ENCODE measurements around the gene ARGLU1. TPM values are rescaled to one million over a fixed set of nuclear protein-coding genes. Genes with fewer than 3 reads are reported as not detected.

Gene ARGLU1
- total and polyA plus RNA-seq, 10 donors, result 99.5 to 204 (median 135) TPM

DNA sequence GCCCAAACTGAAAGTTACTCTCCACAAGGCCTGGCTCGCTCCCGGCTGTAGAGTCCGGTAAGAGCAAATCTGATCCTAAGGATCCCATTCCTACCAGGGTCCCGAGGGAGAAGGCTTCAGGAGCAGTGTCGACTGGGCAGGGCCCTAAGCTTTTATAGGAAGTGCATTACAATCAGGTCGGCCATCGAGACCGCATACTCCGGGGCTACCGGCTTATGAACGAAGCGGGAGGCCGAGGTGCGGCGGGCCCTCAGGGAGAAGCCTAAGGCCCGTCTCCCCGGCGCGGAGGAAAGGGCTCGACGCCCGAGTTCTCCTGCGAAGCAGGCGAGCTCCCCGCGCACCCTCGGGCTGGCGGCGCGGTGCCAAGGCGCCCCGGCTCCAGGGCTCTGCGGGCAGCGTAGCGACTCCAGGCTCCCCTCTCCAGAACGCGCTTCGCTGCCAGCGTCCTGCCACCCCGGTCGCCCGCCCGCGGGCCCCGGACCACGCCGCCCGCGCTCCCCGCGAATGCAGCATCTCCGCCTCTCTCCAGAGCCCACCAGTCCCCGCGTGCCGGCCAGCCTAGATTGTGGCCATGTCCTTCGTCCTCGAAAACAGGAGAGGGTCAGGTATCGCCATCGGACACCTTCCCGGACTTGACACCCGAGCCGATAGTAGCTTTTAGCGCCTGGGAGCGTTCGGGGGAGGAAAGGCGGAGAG is 33.8 kb downstream of the ARGLU1 start:
- peak; percentile 86 for DNase-seq
- Histone ChIP-seq H3K4me3 (peak overlapping the region; percentile 44 to 96 (median 86)), H3K27ac (peak overlapping the region in 7 of 8 donors; percentile 15 to 77 (median 65)), H3K27me3 (replicated peaks in 1 of 7) (peaks cover 0 to 57% (median 25%) of the 10 kb centered on the region in 7 donors), H3K36me3 (no peaks in the 10 kb centered on the region), H3K4me1 (peaks cover 14 to 48% (median 37%) of the 10 kb centered on the region in 6 donors), H3K9me3 (no peaks in the 10 kb centered on the region)
- TF ChIP-seq POLR2A (IDR thresholded peaks at IDR 0.05) (no peak), POLR2AphosphoS5 (IDR thresholded peaks at IDR 0.05) (peak in 2 of 3 donors; percentile 42 to 43)
- TF ChIP-seq, protein P1, sequence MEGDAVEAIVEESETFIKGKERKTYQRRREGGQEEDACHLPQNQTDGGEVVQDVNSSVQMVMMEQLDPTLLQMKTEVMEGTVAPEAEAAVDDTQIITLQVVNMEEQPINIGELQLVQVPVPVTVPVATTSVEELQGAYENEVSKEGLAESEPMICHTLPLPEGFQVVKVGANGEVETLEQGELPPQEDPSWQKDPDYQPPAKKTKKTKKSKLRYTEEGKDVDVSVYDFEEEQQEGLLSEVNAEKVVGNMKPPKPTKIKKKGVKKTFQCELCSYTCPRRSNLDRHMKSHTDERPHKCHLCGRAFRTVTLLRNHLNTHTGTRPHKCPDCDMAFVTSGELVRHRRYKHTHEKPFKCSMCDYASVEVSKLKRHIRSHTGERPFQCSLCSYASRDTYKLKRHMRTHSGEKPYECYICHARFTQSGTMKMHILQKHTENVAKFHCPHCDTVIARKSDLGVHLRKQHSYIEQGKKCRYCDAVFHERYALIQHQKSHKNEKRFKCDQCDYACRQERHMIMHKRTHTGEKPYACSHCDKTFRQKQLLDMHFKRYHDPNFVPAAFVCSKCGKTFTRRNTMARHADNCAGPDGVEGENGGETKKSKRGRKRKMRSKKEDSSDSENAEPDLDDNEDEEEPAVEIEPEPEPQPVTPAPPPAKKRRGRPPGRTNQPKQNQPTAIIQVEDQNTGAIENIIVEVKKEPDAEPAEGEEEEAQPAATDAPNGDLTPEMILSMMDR (IDR thresholded peaks at IDR 0.05 in 8 of 11, conservative IDR thresholded peaks at IDR 0.05 in 3 of 11), result peak in 1 of 11 experiments; percentile 6
- WGBS, 5 donors, result 3 to 4% (median 4%) methylated on average over 27 to 66 of the region's 66 CpGs
- intact Hi-C loops (cut with DNase I; ENCODE audit: low total_unique reads), result no loop called here

DNA sequence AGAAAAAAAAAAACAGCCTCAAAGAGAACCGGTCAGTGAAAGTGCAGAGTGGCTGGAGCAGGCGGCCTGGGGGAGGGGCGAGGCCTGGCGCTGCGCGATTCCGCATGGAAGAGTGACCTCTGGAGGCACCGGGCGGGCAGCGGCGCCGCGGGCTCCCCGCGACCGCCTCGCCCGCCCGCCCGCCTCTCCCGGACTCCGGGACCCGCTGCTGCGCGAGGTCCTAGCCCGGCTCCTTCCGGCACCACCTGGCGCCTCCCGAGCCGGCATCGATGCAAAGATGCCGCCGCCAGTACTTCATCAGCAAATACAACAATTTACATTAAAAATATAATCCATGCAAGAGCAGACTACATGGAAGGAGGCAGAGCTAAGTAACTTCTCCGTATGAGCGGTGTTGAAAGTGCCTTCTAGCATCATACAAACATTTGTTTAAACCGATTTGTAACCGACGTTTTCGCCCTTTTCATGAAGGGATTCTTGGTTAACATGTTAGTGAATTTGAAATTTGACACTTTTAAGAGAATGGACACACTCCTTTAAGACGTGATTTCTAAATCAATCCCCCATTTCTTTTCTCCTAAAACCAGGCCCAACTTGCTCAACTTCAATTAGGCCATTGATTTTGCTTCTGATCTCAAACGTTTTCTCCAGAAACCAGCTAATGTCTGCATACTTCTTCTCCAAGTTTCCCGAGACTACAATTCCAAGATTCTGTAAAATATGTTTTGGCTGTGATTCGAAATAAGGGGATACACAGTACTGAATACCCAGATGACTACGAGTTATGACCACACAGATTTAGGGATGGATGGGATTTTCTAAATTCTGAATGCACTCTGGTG is 34.6 kb downstream of the ARGLU1 start:
- H3K27ac ChIP-seq, result peak overlapping the region in 7 of 8 donors; percentile 51 to 77 (median 65)
- intact Hi-C loops (cut with DNase I; ENCODE audit: low total_unique reads), result no loop called here
- 6 to 10% (median 7%) methylated on average over 38 to 44 of the region's 44 CpGs for WGBS, 5 donors

DNA sequence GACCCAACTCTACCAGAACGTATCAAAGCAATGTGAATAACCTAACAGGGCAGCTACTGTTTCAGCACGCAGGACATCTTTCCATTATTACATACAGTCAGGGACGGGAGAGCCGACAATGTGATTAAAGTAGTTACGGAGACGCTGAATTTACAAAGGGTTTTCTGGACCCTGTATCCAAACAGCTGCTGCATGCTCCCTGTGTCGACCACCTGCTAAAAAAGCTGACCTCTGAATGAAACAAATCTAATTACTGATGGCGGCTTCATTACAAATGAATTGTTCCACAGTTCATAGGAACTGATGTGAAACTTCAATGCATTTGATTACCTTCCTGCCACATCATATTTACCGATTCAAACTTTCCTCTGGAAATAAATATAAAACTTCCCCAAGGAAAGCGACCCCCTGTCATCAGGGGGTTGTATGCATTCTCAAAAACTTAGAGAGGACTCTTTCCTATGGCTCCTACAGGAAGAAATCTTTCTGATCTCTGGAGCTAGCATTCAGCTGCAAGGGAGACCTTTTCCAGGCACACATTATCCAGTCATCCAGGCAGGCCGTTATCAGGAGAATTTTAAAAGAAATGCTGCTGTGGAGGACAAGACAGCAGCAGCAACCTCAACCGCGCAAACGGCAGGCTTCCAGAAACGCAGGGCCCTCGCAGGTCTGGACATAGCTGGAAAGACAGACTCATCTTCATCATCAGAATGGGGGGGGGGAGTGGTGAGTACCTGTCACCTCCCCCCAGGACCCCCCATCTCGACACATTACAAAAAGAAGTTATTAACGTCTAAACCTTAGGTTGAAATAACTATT is 35.6 kb downstream of the ARGLU1 start:
- Histone ChIP-seq H3K27ac (peak overlapping the region in 2 of 8 donors; percentile 64 to 65), H3K9me3 (no peaks in the 10 kb centered on the region), H3K27me3 (replicated peaks in 1 of 7) (peaks cover 0 to 60% (median 25%) of the 10 kb centered on the region in 7 donors), H3K4me1 (peaks cover 14 to 45% (median 37%) of the 10 kb centered on the region in 6 donors), H3K36me3 (no peaks in the 10 kb centered on the region), H3K4me3 (peak overlapping the region; percentile 21 to 96 (median 86))
- peak; percentile 46 for DNase-seq
- WGBS, 5 donors, result 22 to 32% (median 28%) methylated on average over 18 of the region's 18 CpGs
- intact Hi-C loops (cut with DNase I; ENCODE audit: low total_unique reads), result no loop called here
- TF ChIP-seq POLR2AphosphoS5 (IDR thresholded peaks at IDR 0.05) (no peak), POLR2A (IDR thresholded peaks at IDR 0.05) (no peak)
- TF ChIP-seq, protein P1 (IDR thresholded peaks at IDR 0.05 in 8 of 11, conservative IDR thresholded peaks at IDR 0.05 in 3 of 11), result no peak

More for the DNA sequence above, 34.6 kb downstream of the ARGLU1 start:
- peak; percentile 87 for DNase-seq
- TF ChIP-seq POLR2AphosphoS5 (IDR thresholded peaks at IDR 0.05), result peak in 2 of 3 donors; percentile 30 to 38
- TF ChIP-seq POLR2A (IDR thresholded peaks at IDR 0.05), result no peak
- TF ChIP-seq, protein P1 (IDR thresholded peaks at IDR 0.05 in 8 of 11, conservative IDR thresholded peaks at IDR 0.05 in 3 of 11), result peak in 6 of 11 experiments; percentile 46 to 73 (median 53)
- peaks cover 0 to 60% (median 25%) of the 10 kb centered on the region in 7 donors for H3K27me3 ChIP-seq (replicated peaks in 1 of 7)
- H3K4me3 ChIP-seq, result peak overlapping the region; percentile 44 to 96 (median 86)
- peaks cover 14 to 48% (median 37%) of the 10 kb centered on the region in 6 donors for H3K4me1 ChIP-seq
- H3K36me3 ChIP-seq, result no peaks in the 10 kb centered on the region
- H3K9me3 ChIP-seq, result no peaks in the 10 kb centered on the region
